ENCODE results near the gene FKBP1B. TPM values are rescaled to one million over a fixed set of nuclear protein-coding genes. Genes with fewer than 3 reads are reported as not detected.
"Not testable (repeated sequence)": the region's sequence is repeated elsewhere in the genome, so short reads cannot be mapped to it uniquely, and the experiment has no call there.

The FKBP1B gene
- total RNA-seq, 2 experiments from 2014 or later: 0.47 TPM; not detected in 1

DNA sequence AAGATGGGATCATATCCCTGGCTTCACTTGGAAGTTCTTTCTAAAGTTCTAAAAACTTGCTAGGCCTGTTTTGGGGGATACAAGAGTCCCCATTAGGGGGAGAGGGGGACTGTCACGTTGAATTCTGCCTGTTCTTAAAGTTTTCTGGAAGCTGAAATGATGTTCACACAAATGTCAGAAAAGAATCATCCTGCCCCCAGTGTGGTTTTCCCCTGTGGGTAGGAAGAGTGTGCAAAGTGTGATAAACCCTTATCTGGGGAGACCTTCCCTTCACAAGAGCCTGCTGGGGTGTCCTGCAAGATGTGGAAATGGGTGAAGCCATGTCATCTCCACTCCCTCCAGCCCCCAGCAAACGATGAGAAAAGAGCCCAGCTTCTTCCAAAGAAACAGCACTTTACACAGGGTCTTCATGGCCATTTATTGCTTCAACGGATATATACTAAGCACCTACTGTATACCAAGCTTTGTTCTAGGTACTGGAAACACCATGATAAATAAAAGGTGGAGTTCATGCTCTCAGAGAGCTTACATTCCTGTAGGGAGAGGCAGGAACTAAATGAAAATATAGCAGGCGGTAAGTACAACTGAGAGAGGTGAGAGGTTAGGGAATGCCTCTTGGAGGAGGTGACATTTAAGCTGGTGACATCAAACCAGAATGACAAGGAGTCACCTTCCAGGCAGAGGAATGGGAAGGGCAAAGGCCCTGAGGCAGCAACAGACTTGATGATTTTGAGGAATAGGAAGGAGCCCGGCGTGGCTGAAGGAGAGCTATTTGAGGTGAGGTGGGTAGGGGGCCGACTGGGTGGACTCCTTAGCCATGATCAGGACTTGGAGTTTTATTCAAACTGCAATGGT, 38.1 kb upstream of the FKBP1B start:
- Histone ChIP-seq H3K36me3 (ENCODE audit: insufficient read depth, low read length) (no peaks in the 10 kb centered on the region), H3K9me3 (ENCODE audit: control insufficient read depth in 1 of 2, insufficient read depth in 1 of 2, low read length in 2 of 2) (peaks cover 0 to 7% of the 10 kb centered on the region in 2 experiments), H3K27me3 (ENCODE audit: control insufficient read depth in 1 of 2, insufficient read depth in 2 of 2, low read length in 2 of 2) (peaks cover 27 to 35% of the 10 kb centered on the region in 2 experiments), H3K4me3 (ENCODE audit: low read length) (no peak overlapping the region), H3K27ac (ENCODE audit: low read depth in 1 of 2, low read length in 2 of 2) (no peak overlapping the region), H3K4me1 (ENCODE audit: insufficient read depth, low read length) (peaks cover 11% of the 10 kb centered on the region)
- no peak for ATAC-seq (ENCODE audit: poor library complexity)
- ChIA-PET CTCF (interaction anchor here (0.6 kb wide), 1 partner anchor 132 kb away, joined by 3 read pairs; no protein-coding TSS in a partner anchor), POLR2A (interaction anchor here (1.1 to 1.8 kb wide), 2 partner anchors 11 to 65 kb away, joined by 3 to 5 read pairs; partner anchors contain the start of gene SF3B6)
- H3K9me3 Mint-ChIP-seq: no peaks in the 10 kb centered on the region
- TF ChIP-seq, protein P1, sequence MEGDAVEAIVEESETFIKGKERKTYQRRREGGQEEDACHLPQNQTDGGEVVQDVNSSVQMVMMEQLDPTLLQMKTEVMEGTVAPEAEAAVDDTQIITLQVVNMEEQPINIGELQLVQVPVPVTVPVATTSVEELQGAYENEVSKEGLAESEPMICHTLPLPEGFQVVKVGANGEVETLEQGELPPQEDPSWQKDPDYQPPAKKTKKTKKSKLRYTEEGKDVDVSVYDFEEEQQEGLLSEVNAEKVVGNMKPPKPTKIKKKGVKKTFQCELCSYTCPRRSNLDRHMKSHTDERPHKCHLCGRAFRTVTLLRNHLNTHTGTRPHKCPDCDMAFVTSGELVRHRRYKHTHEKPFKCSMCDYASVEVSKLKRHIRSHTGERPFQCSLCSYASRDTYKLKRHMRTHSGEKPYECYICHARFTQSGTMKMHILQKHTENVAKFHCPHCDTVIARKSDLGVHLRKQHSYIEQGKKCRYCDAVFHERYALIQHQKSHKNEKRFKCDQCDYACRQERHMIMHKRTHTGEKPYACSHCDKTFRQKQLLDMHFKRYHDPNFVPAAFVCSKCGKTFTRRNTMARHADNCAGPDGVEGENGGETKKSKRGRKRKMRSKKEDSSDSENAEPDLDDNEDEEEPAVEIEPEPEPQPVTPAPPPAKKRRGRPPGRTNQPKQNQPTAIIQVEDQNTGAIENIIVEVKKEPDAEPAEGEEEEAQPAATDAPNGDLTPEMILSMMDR (IDR thresholded peaks at IDR 0.05): no peak
- no peak for DNase-seq
- intact Hi-C loops (cut with DNase I, micrococcal nuclease): no loop called here
- no peaks in the 10 kb centered on the region for H3K36me3 Mint-ChIP-seq (ENCODE audit: low read depth)
- H3K4me1 Mint-ChIP-seq (ENCODE audit: low read depth): no peaks in the 10 kb centered on the region
- no peak overlapping the region for H3K4me3 Mint-ChIP-seq
- no peak overlapping the region for H3K27ac Mint-ChIP-seq
- peaks cover 47% of the 10 kb centered on the region for H3K27me3 Mint-ChIP-seq

DNA sequence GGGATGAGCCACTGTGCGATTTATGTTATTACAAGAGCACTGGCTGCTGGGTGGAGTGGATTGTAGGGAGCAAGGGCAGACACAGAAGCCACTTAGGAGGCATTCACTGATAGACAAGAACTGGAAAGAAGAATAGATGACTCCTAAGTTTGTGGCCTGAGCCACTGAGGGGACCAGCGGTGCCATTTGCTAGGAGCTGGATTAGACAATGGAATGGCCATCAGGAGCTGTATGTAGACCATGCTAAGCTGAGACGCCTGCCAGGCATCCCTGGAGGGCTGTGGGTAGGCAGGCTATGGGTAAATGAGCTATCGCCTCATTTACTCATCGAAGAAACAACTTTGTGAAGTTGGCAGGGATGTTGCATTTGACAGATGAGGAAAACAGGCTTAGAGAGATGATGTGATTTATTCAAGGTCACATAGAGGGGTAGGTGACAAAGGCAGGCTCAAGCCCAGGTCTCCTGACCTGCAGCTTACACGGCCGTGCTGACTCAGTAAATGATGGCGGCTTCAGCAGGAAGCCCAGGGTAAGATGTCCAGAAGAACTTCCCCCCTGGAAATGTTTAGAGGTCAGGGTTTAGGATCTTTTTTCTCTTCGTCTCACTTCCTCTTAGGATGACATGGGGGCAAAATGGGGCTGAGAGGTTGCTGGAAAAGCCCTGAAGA, 36.9 kb upstream of the FKBP1B start:
- peaks cover 27 to 35% of the 10 kb centered on the region in 2 experiments for H3K27me3 ChIP-seq (ENCODE audit: control insufficient read depth in 1 of 2, insufficient read depth in 2 of 2, low read length in 2 of 2)
- no peaks in the 10 kb centered on the region for H3K36me3 ChIP-seq (ENCODE audit: insufficient read depth, low read length)
- Mint-ChIP-seq H3K4me3 (no peak overlapping the region), H3K27ac (no peak overlapping the region), H3K9me3 (no peaks in the 10 kb centered on the region), H3K36me3 (ENCODE audit: low read depth) (no peaks in the 10 kb centered on the region), H3K4me1 (ENCODE audit: low read depth) (no peaks in the 10 kb centered on the region), H3K27me3 (peaks cover 47% of the 10 kb centered on the region)
- intact Hi-C loops (cut with DNase I, micrococcal nuclease): no loop called here
- DNase-seq (no peak), ATAC-seq (ENCODE audit: poor library complexity) (no peak)
- peaks cover 11% of the 10 kb centered on the region for H3K4me1 ChIP-seq (ENCODE audit: insufficient read depth, low read length)
- TF ChIP-seq, protein P1 (IDR thresholded peaks at IDR 0.05): no peak
- CTCF ChIA-PET: no interaction called here
- H3K9me3 ChIP-seq (ENCODE audit: control insufficient read depth in 1 of 2, insufficient read depth in 1 of 2, low read length in 2 of 2): peaks cover 0 to 7% of the 10 kb centered on the region in 2 experiments
- no peak overlapping the region for H3K27ac ChIP-seq (ENCODE audit: low read depth in 1 of 2, low read length in 2 of 2)
- POLR2A ChIA-PET: interaction anchor here (1.1 to 1.8 kb wide), 2 partner anchors 12 to 64 kb away, joined by 3 to 5 read pairs; partner anchors contain the start of gene SF3B6
- H3K4me3 ChIP-seq (ENCODE audit: low read length): no peak overlapping the region

DNA sequence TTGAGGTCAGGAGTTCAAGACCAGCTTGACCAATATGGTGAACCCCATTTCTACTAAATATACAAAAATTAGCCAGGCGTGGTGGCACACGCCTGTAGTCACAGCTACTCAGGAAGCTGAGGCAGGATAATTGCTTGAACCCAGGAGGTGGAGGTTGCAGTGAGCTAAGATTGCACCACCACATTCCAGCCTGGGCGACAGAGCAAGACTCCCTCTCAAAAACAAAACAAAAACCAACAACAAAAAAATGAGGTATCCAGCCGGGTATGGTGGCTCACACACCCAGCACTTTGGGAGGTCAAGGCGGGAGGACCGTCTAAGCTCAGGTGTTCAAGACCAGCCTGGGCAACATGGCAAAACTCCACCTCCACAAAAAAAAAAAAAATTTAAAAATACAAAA, 34.6 kb upstream of the FKBP1B start:
- H3K36me3 ChIP-seq (ENCODE audit: insufficient read depth, low read length); H3K4me3 ChIP-seq (ENCODE audit: low read length); POLR2A ChIA-PET; CTCF ChIA-PET; ATAC-seq (ENCODE audit: poor library complexity); H3K36me3 Mint-ChIP-seq (ENCODE audit: low read depth); H3K4me1 ChIP-seq (ENCODE audit: insufficient read depth, low read length); H3K9me3 Mint-ChIP-seq; H3K27ac Mint-ChIP-seq; H3K27ac ChIP-seq (ENCODE audit: low read depth in 1 of 2, low read length in 2 of 2); H3K4me1 Mint-ChIP-seq (ENCODE audit: low read depth); H3K9me3 ChIP-seq (ENCODE audit: control insufficient read depth in 1 of 2, insufficient read depth in 1 of 2, low read length in 2 of 2); H3K4me3 Mint-ChIP-seq; intact Hi-C loops (cut with DNase I, micrococcal nuclease); DNase-seq: not testable (repeated sequence)
- peaks cover 17 to 24% of the 10 kb centered on the region in 2 experiments for H3K27me3 ChIP-seq (ENCODE audit: control insufficient read depth in 1 of 2, insufficient read depth in 2 of 2, low read length in 2 of 2)
- peaks cover 34% of the 10 kb centered on the region for H3K27me3 Mint-ChIP-seq
